ENCODE data around the gene STIM1.

GRCh38 chr11:3920148-3920852, 64.8 kb downstream of the STIM1 start:
- TF ChIP-seq CTCF (conservative IDR thresholded peaks at IDR 0.05) (no peak), EZH2 (IDR thresholded peaks at IDR 0.05; ENCODE audit: low read depth) (no peak)
